Mucosa of descending colon (tissue), 3 donors: ENCODE data around the gene WNK1. TPM values are rescaled to one million over a fixed set of nuclear protein-coding genes. Genes with fewer than 3 reads are reported as not detected.
A peak's percentile ranks its signal among the peaks of the same experiment; 100 is the strongest.

ENCODE experiments used
- ATAC-seq: fragments of 200-7000 bp; cut with Tn5 transposase; one replicate; pipeline ENCODE4 v1.9.1; 2020; ENCODE audit warnings: mild to moderate bottlenecking, moderate library complexity
- DNase-seq, 3 donors: peaks; one replicate each; pipeline ENCODE4 v3.0.0-alpha.2; 2020
- H3K36me3 ChIP-seq: fragments of 200-600 bp; one replicate; pipeline ENCODE4 v1.8.0; 2021; ENCODE audit warnings: low read depth, mild to moderate bottlenecking
- H3K4me1 ChIP-seq: fragments of 200-600 bp; one replicate; pipeline ENCODE4 v1.8.0; 2021; ENCODE audit warnings: low read depth, mild to moderate bottlenecking
- H3K4me3 ChIP-seq: fragments of 200-600 bp; one replicate; pipeline ENCODE4 v1.8.0; 2021; ENCODE audit warnings: mild to moderate bottlenecking
- H3K9me3 ChIP-seq: fragments of 200-600 bp; one replicate; pipeline ENCODE4 v1.8.0; 2021; ENCODE audit warnings: mild to moderate bottlenecking
- CTCF ChIP-seq: fragments of 200-600 bp; IDR thresholded peaks from one replicate; pipeline ENCODE4 v1.8.0; 2022; ENCODE audit warnings: antibody characterized with exemption, mild to moderate bottlenecking
- intact Hi-C, 2 donors: fragments of 100-400 bp; cut with DNase I in 1 of 2; cut with micrococcal nuclease in 1 of 2; formaldehyde crosslinking; loops; one replicate each; pipeline versions ENCODE4 v1.11.0 to v1.11.1; 2022; cut with DNase I, micrococcal nuclease
- total RNA-seq, 3 donors: library from RNA; stranded (reverse); fragmentation: NEBNext Ultra II Directional in 2 of 3; extraction: Animal tissue kit (Norgen Biotek cat#: 25700) in 2 of 3; gene quantifications; one replicate each; pipeline versions ENCODE4 v1.2.1 to v1.2.4, GENCODE V29; 2021 to 2023
- donor health status: DM: no; HTN: no; CAD: no; lungs with moderate emphysema.
- donor health status: DM: no; HTN: no; CAD: no.
- donor health status: DM: no; HTN: yes; CAD: no.

WNK1 gene
- total RNA-seq, 3 donors from 2014 or later: 84.0 to 155 (median 85.5) TPM

GRCh38 chr12:753611-754472 is 1.5 kb downstream of the WNK1 start:
- Histone ChIP-seq H3K4me3 (peak overlapping the region; percentile 82), H3K4me1 (peaks cover 16% of the 10 kb centered on the region), H3K9me3 (no peaks in the 10 kb centered on the region), H3K36me3 (no peaks in the 10 kb centered on the region)
- ATAC-seq (peak; percentile 14), DNase-seq (peak; percentile 43 to 78 (median 74))
- intact Hi-C loops: loop anchor here in 1 of 2 donors (10.0 kb wide), 2 partner anchors 51 to 179 kb away; no protein-coding TSS in a partner anchor
- no peak for TF ChIP-seq CTCF

GRCh38 chr12:754473-754820 is 2.1 kb downstream of the WNK1 start:
- ATAC-seq: no peak
- peaks cover 16% of the 10 kb centered on the region for H3K4me1 ChIP-seq
- DNase-seq: no peak
- peak overlapping the region; percentile 82 for H3K4me3 ChIP-seq
- no peaks in the 10 kb centered on the region for H3K36me3 ChIP-seq
- intact Hi-C loops: loop anchor here in 1 of 2 donors (10.0 kb wide), 2 partner anchors 50 to 180 kb away; no protein-coding TSS in a partner anchor
- TF ChIP-seq CTCF: no peak
- H3K9me3 ChIP-seq: no peaks in the 10 kb centered on the region

- intact Hi-C loops: loop anchor here in 1 of 2 donors (10.0 kb wide), 2 partner anchors 50 to 180 kb away; no protein-coding TSS in a partner anchor
- DNase-seq (peak in 1 of 3 donors; percentile 20), ATAC-seq (no peak)
- H3K9me3 ChIP-seq: no peaks in the 10 kb centered on the region
- no peaks in the 10 kb centered on the region for H3K36me3 ChIP-seq
- TF ChIP-seq CTCF: peak; percentile 22
- peaks cover 16% of the 10 kb centered on the region for H3K4me1 ChIP-seq
- H3K4me3 ChIP-seq: no peak overlapping the region
These were observed 2.6 kb downstream of the WNK1 start for GRCh38 chr12:754851-755562.

GRCh38 chr12:759628-760027 is 7.2 kb downstream of the WNK1 start:
- no peaks in the 10 kb centered on the region for H3K9me3 ChIP-seq
- intact Hi-C loops: loop anchor here in 1 of 2 donors (10.0 kb wide), 2 partner anchors 45 to 185 kb away; no protein-coding TSS in a partner anchor
- ATAC-seq (no peak), DNase-seq (no peak)
- TF ChIP-seq CTCF: no peak
- H3K4me3 ChIP-seq: no peak overlapping the region
- peaks cover 11% of the 10 kb centered on the region for H3K4me1 ChIP-seq
- H3K36me3 ChIP-seq: no peaks in the 10 kb centered on the region

GRCh38 chr12:761256-761655 is 8.9 kb downstream of the WNK1 start:
- H3K4me3 ChIP-seq: no peak overlapping the region
- intact Hi-C loops: no loop called here
- DNase-seq: no peak
- H3K36me3 ChIP-seq: no peaks in the 10 kb centered on the region
- H3K4me1 ChIP-seq: peaks cover 4% of the 10 kb centered on the region
- no peak for TF ChIP-seq CTCF
- H3K9me3 ChIP-seq: no peaks in the 10 kb centered on the region
- ATAC-seq: no peak
